PC-9 (cell line): Measurements from ENCODE around the gene MOB3A.

ENCODE experiments used
- EZH2 ChIP-seq: fragments of 200-600 bp; sonication (generic); IDR thresholded peaks from 2 replicates; pipeline ENCODE4 v1.8.0; 2017; ENCODE audit warnings: antibody characterized with exemption, low read depth
- TF ChIP-seq, protein P1 (sequence below): fragments of 200-600 bp; sonication (generic); conservative IDR thresholded peaks from 2 replicates; pipeline ENCODE4 v1.6.1; 2017; ENCODE audit warnings: mixed run types, antibody characterized with exemption, mild to moderate bottlenecking, moderate library complexity

DNA sequence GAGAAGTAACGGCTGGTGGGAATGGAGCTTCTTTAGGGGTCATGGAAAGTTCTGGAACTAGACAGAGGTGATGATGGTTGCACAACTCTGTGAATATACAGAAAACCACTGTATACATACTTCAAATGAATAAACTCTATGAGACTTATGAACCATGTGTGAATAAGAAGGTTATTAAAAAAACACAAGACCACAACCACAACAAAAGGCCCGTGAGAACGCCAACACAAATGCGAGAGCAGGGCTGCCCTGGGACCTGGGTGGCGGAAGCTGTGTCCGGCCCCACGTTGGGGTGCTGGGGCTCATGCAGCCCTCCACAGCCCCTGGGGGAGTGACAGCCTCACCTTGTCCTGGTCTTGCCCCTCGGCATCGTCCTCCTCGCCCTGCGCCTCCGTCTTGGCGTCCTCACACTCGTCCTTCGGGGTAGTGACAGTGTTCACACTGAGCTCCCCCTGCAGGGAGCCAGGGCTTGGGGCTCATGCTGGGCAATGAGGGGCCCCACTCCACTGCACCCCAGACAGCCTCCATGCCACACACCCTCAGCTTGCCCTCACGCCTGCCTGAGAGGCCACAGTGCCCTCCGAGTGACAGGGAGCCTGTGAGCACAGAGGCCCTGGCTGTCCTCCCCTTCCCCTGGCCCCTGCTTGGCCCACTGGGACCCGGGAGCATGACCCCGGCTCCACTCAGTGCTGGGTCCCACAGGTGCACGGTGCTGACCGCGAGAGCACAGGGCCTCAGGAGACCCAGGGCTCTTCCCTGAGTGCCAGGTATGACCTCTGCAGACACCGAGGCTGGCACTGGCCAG is 16.6 kb upstream of the MOB3A start:
- TF ChIP-seq, protein P1, sequence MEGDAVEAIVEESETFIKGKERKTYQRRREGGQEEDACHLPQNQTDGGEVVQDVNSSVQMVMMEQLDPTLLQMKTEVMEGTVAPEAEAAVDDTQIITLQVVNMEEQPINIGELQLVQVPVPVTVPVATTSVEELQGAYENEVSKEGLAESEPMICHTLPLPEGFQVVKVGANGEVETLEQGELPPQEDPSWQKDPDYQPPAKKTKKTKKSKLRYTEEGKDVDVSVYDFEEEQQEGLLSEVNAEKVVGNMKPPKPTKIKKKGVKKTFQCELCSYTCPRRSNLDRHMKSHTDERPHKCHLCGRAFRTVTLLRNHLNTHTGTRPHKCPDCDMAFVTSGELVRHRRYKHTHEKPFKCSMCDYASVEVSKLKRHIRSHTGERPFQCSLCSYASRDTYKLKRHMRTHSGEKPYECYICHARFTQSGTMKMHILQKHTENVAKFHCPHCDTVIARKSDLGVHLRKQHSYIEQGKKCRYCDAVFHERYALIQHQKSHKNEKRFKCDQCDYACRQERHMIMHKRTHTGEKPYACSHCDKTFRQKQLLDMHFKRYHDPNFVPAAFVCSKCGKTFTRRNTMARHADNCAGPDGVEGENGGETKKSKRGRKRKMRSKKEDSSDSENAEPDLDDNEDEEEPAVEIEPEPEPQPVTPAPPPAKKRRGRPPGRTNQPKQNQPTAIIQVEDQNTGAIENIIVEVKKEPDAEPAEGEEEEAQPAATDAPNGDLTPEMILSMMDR, result no peak
- no peak for TF ChIP-seq EZH2
